ENCODE measurements around the gene RALA. TPM values are rescaled to one million over a fixed set of nuclear protein-coding genes. Genes with fewer than 3 reads are reported as not detected.

The RALA gene
- total and polyA plus RNA-seq, 2 experiments from 2014 or later: 43.5 to 231 TPM

DNA sequence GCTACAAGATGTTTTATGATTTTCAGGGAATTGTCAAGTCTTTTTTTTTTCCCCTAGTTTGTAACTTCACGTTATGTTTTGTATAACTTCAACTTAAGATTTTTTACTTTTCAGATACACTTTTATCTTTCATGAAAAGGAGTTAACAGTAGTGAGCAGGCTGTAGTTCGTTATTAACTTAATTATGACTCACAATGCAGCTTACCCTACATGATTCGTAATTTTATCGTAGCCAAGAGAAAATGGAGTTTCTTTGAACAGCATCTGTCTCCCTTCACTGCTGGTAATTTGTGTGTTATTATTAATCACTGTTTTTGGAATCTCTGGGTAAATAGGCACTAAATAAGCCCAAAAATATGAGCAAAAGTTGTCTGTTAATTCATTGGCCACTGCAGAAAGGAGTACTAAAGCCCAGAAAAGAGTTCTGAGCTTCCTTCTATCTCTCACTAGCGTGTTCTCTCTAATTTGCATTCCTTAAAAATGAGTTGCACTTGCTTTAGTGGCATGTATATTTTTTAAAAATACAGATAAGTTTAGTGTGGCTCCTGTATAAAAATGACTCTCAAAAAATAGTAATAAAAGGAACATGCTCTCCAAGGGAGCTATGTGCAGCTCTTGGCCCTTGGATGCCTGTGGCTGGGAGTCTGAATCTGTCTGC, 36.1 kb downstream of the RALA start:
- no peak overlapping the region for H2AFZ ChIP-seq
- Mint-ChIP-seq H3K4me1 (peaks cover 6% of the 10 kb centered on the region; the same call in 2 of the 3 replicates), H3K27me3 (ENCODE audit: insufficient read depth, low read depth, poor library complexity) (no peaks in the 10 kb centered on the region), H3K9me3 (peaks cover 34% of the 10 kb centered on the region), H3K36me3 (ENCODE audit: low read depth) (peaks cover 41% of the 10 kb centered on the region), H3K27ac (no peak overlapping the region), H3K4me3 (no peak overlapping the region)
- H3F3A ChIP-seq (replicated peaks; ENCODE audit: low read depth): no peaks in the 10 kb centered on the region
- H4K20me1 ChIP-seq (replicated peaks; ENCODE audit: insufficient read depth): peaks cover 16% of the 10 kb centered on the region
- no peak overlapping the region for H3K27ac ChIP-seq (ENCODE audit: low read depth)
- H3K4me1 ChIP-seq (ENCODE audit: insufficient read depth): peaks cover 2% of the 10 kb centered on the region; the same call in 1 of the 2 replicates
- no peak overlapping the region for H3K4me3 ChIP-seq
- DNase-seq (ENCODE audit: low spot score) (no peak), ATAC-seq (no peak)
- peaks cover 14% of the 10 kb centered on the region for H3K36me3 ChIP-seq (ENCODE audit: insufficient read depth)
- peaks cover 92% of the 10 kb centered on the region for H3K79me2 ChIP-seq (replicated peaks; ENCODE audit: insufficient read depth)
- no peaks in the 10 kb centered on the region for H3K27me3 ChIP-seq (ENCODE audit: insufficient read depth)
- no peak overlapping the region for H3K4me2 ChIP-seq
- no peak for TF ChIP-seq EZH2 (IDR thresholded peaks at IDR 0.05; ENCODE audit: low read depth, unreplicated experiment)
- no peak for TF ChIP-seq NANOG (IDR thresholded peaks at IDR 0.05; ENCODE audit: borderline replicate concordance)
- no peak for TF ChIP-seq REST (IDR thresholded peaks at IDR 0.05; ENCODE audit: unreplicated experiment)
- TF ChIP-seq JUNB (IDR thresholded peaks at IDR 0.05; ENCODE audit: unreplicated experiment): no peak
- no peak for TF ChIP-seq STAT1 (IDR thresholded peaks at IDR 0.05; ENCODE audit: unreplicated experiment)
- no peak for TF ChIP-seq CTCF (conservative IDR thresholded peaks at IDR 0.05; ENCODE audit: low read depth in 2 of 2)
- TF ChIP-seq ZNF331 (CRISPR knock-in tag; IDR thresholded peaks at IDR 0.05; ENCODE audit: low read depth): no peak
- no peak for TF ChIP-seq CREB1 (CRISPR knock-in tag; IDR thresholded peaks at IDR 0.05; ENCODE audit: low read depth)
- no peak for TF ChIP-seq EZH2phosphoT487 (IDR thresholded peaks at IDR 0.05; ENCODE audit: unreplicated experiment)
- no peaks in the 10 kb centered on the region for H3K9me2 ChIP-seq (ENCODE audit: insufficient read depth)

DNA sequence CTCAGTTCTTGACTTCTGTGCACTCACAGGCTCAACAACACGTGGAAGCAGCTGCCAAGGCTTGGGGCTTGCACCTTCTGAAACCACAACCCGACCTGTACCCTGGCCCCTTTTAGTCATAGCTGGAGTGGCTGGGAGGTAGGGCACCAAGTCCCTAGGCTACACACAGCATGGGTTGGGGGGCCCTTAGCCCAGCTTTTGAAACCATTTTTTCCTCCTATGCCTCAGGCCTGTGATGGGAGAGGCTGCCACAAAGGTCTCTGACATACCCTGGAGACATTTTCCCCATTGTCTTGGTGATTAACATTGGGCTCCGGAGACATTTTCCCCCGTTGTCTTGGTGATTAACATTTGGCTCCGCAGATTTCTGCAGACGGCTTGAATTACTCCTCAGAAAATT, 38.6 kb downstream of the RALA start:
- H3K79me2 ChIP-seq (replicated peaks; ENCODE audit: insufficient read depth): peaks cover 72% of the 10 kb centered on the region
- no peak overlapping the region for H3K4me3 Mint-ChIP-seq
- no peak for TF ChIP-seq ZNF114 (CRISPR knock-in tag; IDR thresholded peaks at IDR 0.05)
- TF ChIP-seq CTCF (conservative IDR thresholded peaks at IDR 0.05; ENCODE audit: low read depth in 2 of 2): no peak
- no peak for TF ChIP-seq STAT1 (IDR thresholded peaks at IDR 0.05; ENCODE audit: unreplicated experiment)
- no peak for TF ChIP-seq POLR2AphosphoS5 (IDR thresholded peaks at IDR 0.05; ENCODE audit: low read depth)
- no peak for TF ChIP-seq CREB1 (CRISPR knock-in tag; IDR thresholded peaks at IDR 0.05; ENCODE audit: low read depth)

More for the DNA sequence above, 38.6 kb downstream of the RALA start:
- no peaks in the 10 kb centered on the region for H3F3A ChIP-seq (replicated peaks; ENCODE audit: low read depth)
- Mint-ChIP-seq H3K9me3 (peaks cover 34% of the 10 kb centered on the region), H3K36me3 (ENCODE audit: low read depth) (peaks cover 41% of the 10 kb centered on the region), H3K4me1 (peaks cover 27% of the 10 kb centered on the region), H3K27me3 (ENCODE audit: insufficient read depth, low read depth, poor library complexity) (no peaks in the 10 kb centered on the region), H3K27ac (no peak overlapping the region)
- ATAC-seq: no peak
- H3K27ac ChIP-seq (ENCODE audit: low read depth): no peak overlapping the region
- peaks cover 6% of the 10 kb centered on the region for H4K20me1 ChIP-seq (replicated peaks; ENCODE audit: insufficient read depth)
- H2AFZ ChIP-seq: no peak overlapping the region
- peaks cover 14% of the 10 kb centered on the region for H3K36me3 ChIP-seq (ENCODE audit: insufficient read depth)
- H3K4me2 ChIP-seq: no peak overlapping the region
- peak; percentile 9 for DNase-seq (ENCODE audit: low spot score)
- peaks cover 25% of the 10 kb centered on the region for H3K4me1 ChIP-seq (ENCODE audit: insufficient read depth)
- H3K27me3 ChIP-seq (ENCODE audit: insufficient read depth): no peaks in the 10 kb centered on the region
- H3K9me2 ChIP-seq (ENCODE audit: insufficient read depth): no peaks in the 10 kb centered on the region
- no peak overlapping the region for H3K4me3 ChIP-seq

Data from GM23338 (cell line).